ENCODE results near the gene NELL2. TPM values are rescaled to one million over a fixed set of nuclear protein-coding genes. Genes with fewer than 3 reads are reported as not detected.
"Not testable (repeated sequence)": the region's sequence is repeated elsewhere in the genome, so short reads cannot be mapped to it uniquely, and the experiment has no call there.

NELL2 gene
- total and polyA plus RNA-seq, 11 donors, result 0.04 to 1.8 (median 0.77) TPM; not detected in 3

DNA sequence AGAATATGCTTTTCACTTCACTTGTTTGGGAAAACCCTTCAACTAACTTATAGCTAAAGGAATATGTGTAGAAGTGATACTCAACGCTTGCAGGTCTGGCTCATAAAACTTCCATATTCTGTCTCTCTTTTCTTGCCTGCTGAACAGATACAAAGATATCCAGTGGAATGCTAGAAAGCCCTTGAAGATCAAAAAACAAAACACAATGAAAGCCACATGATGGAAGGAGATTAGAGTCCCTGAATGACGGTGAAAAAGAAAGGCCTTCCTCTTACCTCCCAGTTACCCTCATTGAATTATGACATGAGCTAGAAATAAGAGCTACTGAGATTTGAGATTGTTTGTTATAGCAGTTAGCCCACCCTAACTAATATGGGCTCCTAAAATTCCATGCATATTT lies 28.2 kb upstream of the NELL2 start:
- H3K4me1 ChIP-seq, result no peaks in the 10 kb centered on the region
- no peak overlapping the region for H3K4me3 ChIP-seq
- no peak for ATAC-seq
- intact Hi-C loops (cut with DNase I), result no loop called here
- WGBS, 4 donors, result 71 to 85% (median 78%) methylated on average over 2 of the region's 2 CpGs
- DNase-seq, result no peak
- TF ChIP-seq POLR2A (IDR thresholded peaks at IDR 0.05), result no peak
- TF ChIP-seq, protein P1, sequence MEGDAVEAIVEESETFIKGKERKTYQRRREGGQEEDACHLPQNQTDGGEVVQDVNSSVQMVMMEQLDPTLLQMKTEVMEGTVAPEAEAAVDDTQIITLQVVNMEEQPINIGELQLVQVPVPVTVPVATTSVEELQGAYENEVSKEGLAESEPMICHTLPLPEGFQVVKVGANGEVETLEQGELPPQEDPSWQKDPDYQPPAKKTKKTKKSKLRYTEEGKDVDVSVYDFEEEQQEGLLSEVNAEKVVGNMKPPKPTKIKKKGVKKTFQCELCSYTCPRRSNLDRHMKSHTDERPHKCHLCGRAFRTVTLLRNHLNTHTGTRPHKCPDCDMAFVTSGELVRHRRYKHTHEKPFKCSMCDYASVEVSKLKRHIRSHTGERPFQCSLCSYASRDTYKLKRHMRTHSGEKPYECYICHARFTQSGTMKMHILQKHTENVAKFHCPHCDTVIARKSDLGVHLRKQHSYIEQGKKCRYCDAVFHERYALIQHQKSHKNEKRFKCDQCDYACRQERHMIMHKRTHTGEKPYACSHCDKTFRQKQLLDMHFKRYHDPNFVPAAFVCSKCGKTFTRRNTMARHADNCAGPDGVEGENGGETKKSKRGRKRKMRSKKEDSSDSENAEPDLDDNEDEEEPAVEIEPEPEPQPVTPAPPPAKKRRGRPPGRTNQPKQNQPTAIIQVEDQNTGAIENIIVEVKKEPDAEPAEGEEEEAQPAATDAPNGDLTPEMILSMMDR (IDR thresholded peaks at IDR 0.05), result no peak
- H3K9me3 ChIP-seq, result peaks cover 0 to 25% (median 6%) of the 10 kb centered on the region in 12 donors
- H3K27ac ChIP-seq, result no peak overlapping the region
- no peaks in the 10 kb centered on the region for H3K27me3 ChIP-seq
- H3K36me3 ChIP-seq, result no peaks in the 10 kb centered on the region

DNA sequence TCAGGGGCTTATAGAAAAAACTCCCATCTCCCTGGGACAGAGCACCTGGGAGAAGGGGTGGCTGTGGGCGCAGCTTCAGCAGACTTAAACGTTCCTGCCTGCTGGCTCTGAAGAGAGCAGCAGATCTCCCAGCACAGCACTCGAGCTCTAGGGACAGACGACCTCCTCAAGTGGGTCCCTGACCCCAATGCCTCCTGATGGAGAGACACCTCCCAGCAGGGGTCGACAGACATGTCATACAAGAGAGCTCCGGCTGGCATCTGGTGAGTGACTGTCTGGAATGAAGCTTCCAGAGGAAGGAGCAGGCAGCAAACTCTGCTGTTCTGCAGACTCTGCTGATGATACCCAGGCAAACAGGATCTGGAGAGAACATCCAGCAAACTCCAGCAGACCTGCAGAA lies 22.0 kb upstream of the NELL2 start:
- ATAC-seq; H3K4me3 ChIP-seq; intact Hi-C loops (cut with DNase I); H3K4me1 ChIP-seq; H3K27me3 ChIP-seq; H3K27ac ChIP-seq; H3K36me3 ChIP-seq: not testable (repeated sequence)
- H3K9me3 ChIP-seq, result peaks cover 0 to 37% (median 9%) of the 10 kb centered on the region in 12 donors
- DNase-seq, result peak in 1 of 5 donors; percentile 20
- WGBS, 4 donors, result 44 to 67% (median 64%) methylated on average over 6 of the region's 6 CpGs

DNA sequence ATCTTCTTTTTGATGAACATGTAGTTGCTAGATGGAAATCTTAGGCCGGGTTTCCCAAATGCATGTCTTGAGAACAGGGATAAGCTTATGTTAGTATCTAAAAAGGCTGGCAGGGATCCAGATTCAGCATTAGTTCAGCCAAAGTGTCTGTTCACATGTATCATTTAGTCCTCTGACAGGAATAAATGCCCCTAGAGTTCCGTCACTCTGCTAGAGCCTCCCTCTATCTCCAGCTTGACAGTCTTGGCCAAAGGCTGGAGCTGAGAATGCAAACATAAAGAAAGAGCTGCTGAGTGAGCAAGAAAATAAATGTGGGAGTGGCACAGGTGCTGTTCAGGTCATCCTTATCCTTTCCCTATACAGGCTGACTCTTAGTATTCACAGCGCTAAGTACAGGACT lies 13.8 kb upstream of the NELL2 start:
- H3K4me1 ChIP-seq, result no peaks in the 10 kb centered on the region
- no peaks in the 10 kb centered on the region for H3K36me3 ChIP-seq
- intact Hi-C loops (cut with DNase I), result no loop called here
- ATAC-seq (no peak), DNase-seq (no peak)
- no peaks in the 10 kb centered on the region for H3K9me3 ChIP-seq
- no peak for TF ChIP-seq POLR2A (IDR thresholded peaks at IDR 0.05)
- TF ChIP-seq, protein P1 (IDR thresholded peaks at IDR 0.05), result no peak
- no peak overlapping the region for H3K27ac ChIP-seq
- H3K27me3 ChIP-seq, result no peaks in the 10 kb centered on the region
- H3K4me3 ChIP-seq, result no peak overlapping the region
- 77 to 89% (median 82%) methylated on average over 3 of the region's 3 CpGs for WGBS, 4 donors

DNA sequence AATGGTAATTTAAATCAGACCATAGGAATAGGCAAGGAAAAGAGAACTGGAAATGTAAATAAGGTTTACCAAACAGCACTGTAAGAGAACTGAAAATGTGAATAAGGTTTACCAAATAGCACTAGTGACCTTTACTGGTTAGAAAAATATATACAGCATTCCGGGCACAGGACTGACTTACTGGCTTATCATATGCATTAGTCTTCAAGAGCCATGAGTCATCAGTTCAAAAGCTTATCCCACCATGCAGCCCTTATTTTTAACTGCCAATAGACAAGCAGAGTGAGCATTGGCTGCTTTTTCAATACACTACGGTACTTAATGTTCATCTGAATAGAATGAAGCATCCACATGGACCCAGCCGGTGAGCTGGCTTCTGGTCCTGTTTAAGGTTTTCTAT lies 13.0 kb upstream of the NELL2 start:
- Histone ChIP-seq H3K27me3 (no peaks in the 10 kb centered on the region), H3K9me3 (no peaks in the 10 kb centered on the region), H3K27ac (no peak overlapping the region), H3K36me3 (no peaks in the 10 kb centered on the region), H3K4me1 (no peaks in the 10 kb centered on the region), H3K4me3 (no peak overlapping the region)
- WGBS, 4 donors, result 25 to 45% (median 35%) methylated on average over 3 of the region's 3 CpGs
- peak in 1 of 4 donors; percentile 54 for ATAC-seq
- intact Hi-C loops (cut with DNase I), result no loop called here
- no peak for TF ChIP-seq POLR2A (IDR thresholded peaks at IDR 0.05)
- TF ChIP-seq, protein P1 (IDR thresholded peaks at IDR 0.05), result no peak
- no peak for DNase-seq

DNA sequence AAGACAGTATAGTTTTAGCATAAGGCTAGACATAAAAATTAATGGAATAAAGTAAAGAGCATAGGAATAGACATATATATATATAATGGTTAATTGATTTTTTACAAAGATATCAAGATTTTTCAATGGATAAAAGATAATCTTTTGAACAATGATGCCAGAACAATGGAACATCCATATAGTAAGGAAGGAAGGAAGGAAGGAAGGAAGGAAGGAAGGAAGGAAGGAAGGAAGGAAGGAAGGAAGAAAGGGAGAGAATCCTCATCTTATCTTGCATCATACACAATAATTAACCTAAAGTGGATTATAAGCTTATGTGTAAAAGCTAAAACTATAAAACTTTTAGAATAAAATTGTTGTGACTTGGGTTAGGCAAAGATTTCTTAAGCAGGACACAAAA lies 9.8 kb upstream of the NELL2 start:
- Histone ChIP-seq H3K27ac (no peak overlapping the region), H3K4me1 (no peaks in the 10 kb centered on the region), H3K9me3 (peaks cover 0 to 22% (median 4%) of the 10 kb centered on the region in 12 donors), H3K27me3 (no peaks in the 10 kb centered on the region), H3K36me3 (no peaks in the 10 kb centered on the region), H3K4me3 (no peak overlapping the region)
- ATAC-seq (no peak), DNase-seq (no peak)
- intact Hi-C loops (cut with DNase I), result no loop called here
- TF ChIP-seq, protein P1 (IDR thresholded peaks at IDR 0.05), result no peak
- TF ChIP-seq POLR2A (IDR thresholded peaks at IDR 0.05), result no peak
